Esophagus squamous epithelium (tissue), 4 donors: ENCODE measurements around the gene GSK3A.

Experiments used
- POLR2A ChIP-seq, 4 donors: fragments of 450-650 bp; IDR thresholded peaks; one replicate each; pipeline ENCODE4 v1.6.1; 2017; ENCODE audit warnings: antibody characterized with exemption in 4 of 4, mild to moderate bottlenecking in 4 of 4, moderate library complexity in 3 of 4
- TF ChIP-seq, protein P1 (sequence below), 6 experiments: fragments of 450-650 bp in 4 of 6; fragments of 200-600 bp in 2 of 6; sonication (generic) in 2 of 6; IDR thresholded peaks; one replicate each; pipeline ENCODE4 v1.5.1; 2016 to 2019; ENCODE audit warnings: antibody characterized with exemption in 6 of 6, mild to moderate bottlenecking in 4 of 6, moderate library complexity in 4 of 6

DNA sequence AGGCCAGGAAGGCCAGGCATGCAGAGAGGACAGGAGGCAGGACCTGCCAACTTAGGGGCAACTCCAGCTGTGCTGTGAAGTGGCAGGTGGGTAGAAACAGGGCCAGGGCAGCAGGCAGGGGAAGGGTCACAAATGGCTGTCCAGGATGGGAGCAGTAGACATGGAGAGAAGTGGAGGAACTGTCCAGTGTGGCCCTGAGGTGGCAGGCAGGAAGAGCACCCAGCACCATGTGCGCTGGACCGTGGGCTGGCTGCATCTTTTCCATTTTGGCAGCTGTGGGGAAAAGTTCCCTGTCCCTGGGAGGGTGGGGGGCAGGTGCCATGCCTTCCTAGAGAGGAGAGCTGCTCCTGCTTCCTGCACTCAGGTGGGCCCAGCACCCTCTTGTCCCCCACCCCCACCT, 38.7 kb downstream of the GSK3A start:
- TF ChIP-seq, protein P1, sequence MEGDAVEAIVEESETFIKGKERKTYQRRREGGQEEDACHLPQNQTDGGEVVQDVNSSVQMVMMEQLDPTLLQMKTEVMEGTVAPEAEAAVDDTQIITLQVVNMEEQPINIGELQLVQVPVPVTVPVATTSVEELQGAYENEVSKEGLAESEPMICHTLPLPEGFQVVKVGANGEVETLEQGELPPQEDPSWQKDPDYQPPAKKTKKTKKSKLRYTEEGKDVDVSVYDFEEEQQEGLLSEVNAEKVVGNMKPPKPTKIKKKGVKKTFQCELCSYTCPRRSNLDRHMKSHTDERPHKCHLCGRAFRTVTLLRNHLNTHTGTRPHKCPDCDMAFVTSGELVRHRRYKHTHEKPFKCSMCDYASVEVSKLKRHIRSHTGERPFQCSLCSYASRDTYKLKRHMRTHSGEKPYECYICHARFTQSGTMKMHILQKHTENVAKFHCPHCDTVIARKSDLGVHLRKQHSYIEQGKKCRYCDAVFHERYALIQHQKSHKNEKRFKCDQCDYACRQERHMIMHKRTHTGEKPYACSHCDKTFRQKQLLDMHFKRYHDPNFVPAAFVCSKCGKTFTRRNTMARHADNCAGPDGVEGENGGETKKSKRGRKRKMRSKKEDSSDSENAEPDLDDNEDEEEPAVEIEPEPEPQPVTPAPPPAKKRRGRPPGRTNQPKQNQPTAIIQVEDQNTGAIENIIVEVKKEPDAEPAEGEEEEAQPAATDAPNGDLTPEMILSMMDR (IDR thresholded peaks at IDR 0.05), result no peak
- no peak for TF ChIP-seq POLR2A (IDR thresholded peaks at IDR 0.05)
